ENCODE measurements around the gene UQCRC2. TPM values are rescaled to one million over a fixed set of nuclear protein-coding genes. Genes with fewer than 3 reads are reported as not detected.
"Not testable (repeated sequence)": the region's sequence is repeated elsewhere in the genome, so short reads cannot be mapped to it uniquely, and the experiment has no call there.

UQCRC2 gene
- total RNA-seq, 4 donors from 2014 or later, result 112 to 359 (median 321) TPM

DNA sequence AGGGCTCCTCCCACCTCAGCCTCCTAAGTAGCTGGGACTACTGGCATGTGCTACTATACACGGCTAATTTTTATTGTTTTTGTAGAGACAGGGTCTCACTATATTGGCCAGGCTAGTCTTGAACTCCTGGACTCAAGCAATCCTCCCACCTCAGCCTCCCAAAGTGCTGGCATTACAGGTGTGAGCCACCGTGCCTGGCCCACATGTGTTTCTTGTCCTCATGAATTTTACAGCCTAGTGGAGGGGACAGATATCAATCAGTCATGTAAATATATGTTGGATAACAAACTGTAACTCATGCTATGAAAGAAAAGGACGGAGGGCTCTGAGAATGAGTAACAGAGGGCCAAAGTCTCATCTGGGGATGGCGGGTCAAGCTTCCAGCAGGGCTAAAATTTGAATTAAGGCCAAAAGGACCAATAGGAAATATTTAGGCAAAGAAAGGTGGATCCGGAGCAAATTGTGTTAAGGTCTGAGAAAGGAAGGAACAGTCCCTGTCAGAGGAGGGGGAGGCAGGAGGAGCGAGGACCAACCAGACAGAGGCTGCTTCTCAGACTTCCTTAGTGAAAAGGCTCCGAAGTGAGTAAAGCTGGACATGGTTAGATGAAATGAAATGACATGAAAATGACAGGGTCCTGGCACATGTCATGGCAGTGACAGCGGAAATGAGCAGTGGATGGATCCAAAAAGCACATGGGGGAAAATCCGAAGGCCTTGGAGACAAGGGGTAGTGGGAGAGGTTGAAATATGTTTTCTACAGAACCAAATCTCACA lies 43.9 kb downstream of the UQCRC2 start:
- Histone ChIP-seq H3K27ac (no peak overlapping the region), H3K9me3 (no peaks in the 10 kb centered on the region), H3K4me3 (no peak overlapping the region), H3K4me1 (peaks cover 0 to 21% (median 8%) of the 10 kb centered on the region in 4 donors), H3K27me3 (no peaks in the 10 kb centered on the region), H3K36me3 (no peaks in the 10 kb centered on the region)
- intact Hi-C loops (cut with DNase I; ENCODE audit: low total_unique reads), result no loop called here
- no peak for DNase-seq
- in situ Hi-C loops (cut with MboI; ENCODE audit: low pct_ligation_motif_present in 1 of 4, low pct_unique_long_range_greater_than_20kb in 1 of 4, low sequenced_read_pairs in 3 of 4), result loop anchor here (5.0 to 25.0 kb wide), 8 partner anchors 75 to 298 kb away; partner anchors contain the start of gene POLR3E (in 2 of the 4)
- TF ChIP-seq POLR2AphosphoS5 (IDR thresholded peaks at IDR 0.05) (no peak), POLR2A (IDR thresholded peaks at IDR 0.05) (no peak), EP300 (IDR thresholded peaks at IDR 0.05; ENCODE audit: low read depth) (no peak)
- TF ChIP-seq, protein P1, sequence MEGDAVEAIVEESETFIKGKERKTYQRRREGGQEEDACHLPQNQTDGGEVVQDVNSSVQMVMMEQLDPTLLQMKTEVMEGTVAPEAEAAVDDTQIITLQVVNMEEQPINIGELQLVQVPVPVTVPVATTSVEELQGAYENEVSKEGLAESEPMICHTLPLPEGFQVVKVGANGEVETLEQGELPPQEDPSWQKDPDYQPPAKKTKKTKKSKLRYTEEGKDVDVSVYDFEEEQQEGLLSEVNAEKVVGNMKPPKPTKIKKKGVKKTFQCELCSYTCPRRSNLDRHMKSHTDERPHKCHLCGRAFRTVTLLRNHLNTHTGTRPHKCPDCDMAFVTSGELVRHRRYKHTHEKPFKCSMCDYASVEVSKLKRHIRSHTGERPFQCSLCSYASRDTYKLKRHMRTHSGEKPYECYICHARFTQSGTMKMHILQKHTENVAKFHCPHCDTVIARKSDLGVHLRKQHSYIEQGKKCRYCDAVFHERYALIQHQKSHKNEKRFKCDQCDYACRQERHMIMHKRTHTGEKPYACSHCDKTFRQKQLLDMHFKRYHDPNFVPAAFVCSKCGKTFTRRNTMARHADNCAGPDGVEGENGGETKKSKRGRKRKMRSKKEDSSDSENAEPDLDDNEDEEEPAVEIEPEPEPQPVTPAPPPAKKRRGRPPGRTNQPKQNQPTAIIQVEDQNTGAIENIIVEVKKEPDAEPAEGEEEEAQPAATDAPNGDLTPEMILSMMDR (IDR thresholded peaks at IDR 0.05), result no peak
- 82 to 90% methylated on average over 7 to 9 of the region's 9 CpGs for WGBS, 2 donors (ENCODE audit: low coverage in 1 of 2)

DNA sequence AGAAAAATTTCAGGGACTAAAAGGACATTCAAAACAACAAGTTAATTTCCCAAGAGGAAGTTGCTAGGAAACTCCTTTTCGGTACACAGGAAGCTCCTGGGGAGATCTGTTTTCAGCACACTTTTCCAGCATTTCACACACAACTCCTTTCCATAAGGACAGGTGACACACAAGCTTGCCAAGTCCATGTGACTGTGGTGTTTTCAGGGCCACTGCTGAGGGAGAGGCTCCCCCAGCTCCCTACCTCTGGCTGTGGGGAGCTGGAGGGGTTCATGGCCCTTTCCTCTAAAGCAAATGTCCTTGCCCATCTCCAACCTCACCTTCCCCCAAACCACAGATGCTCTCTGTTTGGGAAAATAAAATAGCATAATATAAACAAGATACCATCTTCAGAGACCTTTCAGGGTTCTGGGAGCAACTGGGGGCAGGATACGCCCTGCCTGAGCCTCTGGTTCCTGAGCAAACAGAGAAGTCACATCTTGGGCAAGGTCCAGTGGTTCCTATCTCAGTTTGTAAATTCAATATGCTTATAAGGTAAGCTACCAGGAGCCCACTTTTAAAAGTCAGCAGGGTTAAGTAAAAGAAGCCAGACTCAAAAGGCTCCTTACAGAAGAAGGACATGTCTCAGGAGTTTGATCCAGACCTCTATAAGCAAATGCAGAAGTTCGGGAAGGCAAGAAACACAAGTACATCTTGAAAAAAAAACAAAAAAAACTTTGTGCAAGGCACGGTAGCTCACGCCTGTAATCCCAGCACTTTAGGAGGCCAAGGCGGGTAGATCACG lies 44.7 kb downstream of the UQCRC2 start:
- 76 to 79% methylated on average over 6 to 7 of the region's 7 CpGs for WGBS, 2 donors (ENCODE audit: low coverage in 1 of 2)
- peaks cover 0 to 21% (median 8%) of the 10 kb centered on the region in 4 donors for H3K4me1 ChIP-seq
- no peaks in the 10 kb centered on the region for H3K27me3 ChIP-seq
- no peaks in the 10 kb centered on the region for H3K9me3 ChIP-seq
- intact Hi-C loops (cut with DNase I; ENCODE audit: low total_unique reads) (no loop called here), in situ Hi-C loops (cut with MboI; ENCODE audit: low pct_ligation_motif_present in 1 of 4, low pct_unique_long_range_greater_than_20kb in 1 of 4, low sequenced_read_pairs in 3 of 4) (loop anchor here (5.0 to 25.0 kb wide), 8 partner anchors 74 to 297 kb away; partner anchors contain the start of gene POLR3E (in 2 of the 4))
- H3K36me3 ChIP-seq, result no peaks in the 10 kb centered on the region
- no peak overlapping the region for H3K4me3 ChIP-seq
- TF ChIP-seq POLR2A (IDR thresholded peaks at IDR 0.05), result no peak
- TF ChIP-seq POLR2AphosphoS5 (IDR thresholded peaks at IDR 0.05), result no peak
- TF ChIP-seq EP300 (IDR thresholded peaks at IDR 0.05; ENCODE audit: low read depth), result no peak
- TF ChIP-seq, protein P1 (IDR thresholded peaks at IDR 0.05), result no peak
- DNase-seq, result no peak
- peak overlapping the region in 1 of 4 donors; percentile 35 for H3K27ac ChIP-seq

DNA sequence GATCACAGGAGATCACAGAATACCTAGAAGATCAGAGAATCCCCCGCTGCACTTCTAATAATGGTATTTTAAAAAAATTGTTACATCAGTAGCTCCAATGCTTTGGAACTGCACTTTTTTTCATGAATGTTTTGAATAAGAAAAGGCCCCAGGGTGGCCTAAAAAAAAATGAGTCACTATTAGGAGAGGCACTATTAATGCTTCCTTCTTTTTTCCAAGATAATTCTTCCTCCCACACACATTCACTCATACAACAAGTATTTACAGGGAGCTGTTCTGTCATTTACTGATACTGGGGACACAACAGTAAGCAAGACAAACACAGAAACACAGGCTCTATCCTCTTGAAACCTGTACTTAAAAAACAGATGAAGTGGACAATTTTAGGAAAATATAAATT lies 48.4 kb downstream of the UQCRC2 start:
- intact Hi-C loops (cut with DNase I; ENCODE audit: low total_unique reads) (loop anchor here (5.0 kb wide), 2 partner anchors 76 to 186 kb away; no protein-coding TSS in a partner anchor), in situ Hi-C loops (cut with MboI; ENCODE audit: low pct_ligation_motif_present in 1 of 4, low pct_unique_long_range_greater_than_20kb in 1 of 4, low sequenced_read_pairs in 3 of 4) (loop anchor here in 3 of 4 donors (5.0 to 25.0 kb wide), 3 partner anchors 63 to 286 kb away; partner anchors contain the start of gene POLR3E (in 1 of the 3))
- Histone ChIP-seq H3K27me3 (no peaks in the 10 kb centered on the region), H3K4me3 (no peak overlapping the region), H3K4me1 (peaks cover 0 to 21% (median 8%) of the 10 kb centered on the region in 4 donors), H3K9me3 (no peaks in the 10 kb centered on the region), H3K36me3 (no peaks in the 10 kb centered on the region), H3K27ac (no peak overlapping the region)
- 77 to 80% methylated on average over 1 of the region's 1 CpG for WGBS, 2 donors (ENCODE audit: low coverage in 1 of 2)
- TF ChIP-seq EP300 (IDR thresholded peaks at IDR 0.05; ENCODE audit: low read depth), result no peak
- TF ChIP-seq POLR2A (IDR thresholded peaks at IDR 0.05), result no peak
- TF ChIP-seq, protein P1 (IDR thresholded peaks at IDR 0.05), result no peak
- DNase-seq, result no peak

DNA sequence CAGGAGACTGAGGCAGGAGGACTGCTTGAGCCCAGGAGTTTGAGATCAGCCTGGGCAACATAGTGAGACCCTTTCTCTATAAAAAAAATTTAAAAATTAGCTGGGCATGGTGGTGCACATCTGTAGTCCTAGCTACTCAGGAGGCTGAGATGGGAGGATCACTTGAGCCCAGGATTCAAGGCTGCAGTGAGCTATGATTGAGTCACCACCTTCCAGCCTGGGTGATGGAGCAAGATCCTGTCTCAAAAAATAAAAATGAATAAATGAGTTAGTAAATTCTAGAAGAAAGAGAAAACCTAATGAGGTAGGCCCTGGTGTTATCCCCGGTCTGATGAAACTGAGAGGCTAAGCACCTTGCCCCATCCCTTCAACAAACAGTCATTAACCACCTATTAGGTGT lies 48.9 kb downstream of the UQCRC2 start:
- not testable (repeated sequence) for H3K4me3 ChIP-seq, H3K27me3 ChIP-seq, H3K36me3 ChIP-seq, H3K27ac ChIP-seq, H3K9me3 ChIP-seq, DNase-seq
- intact Hi-C loops (cut with DNase I; ENCODE audit: low total_unique reads), result loop anchor here (5.0 kb wide), 2 partner anchors 75 to 185 kb away; no protein-coding TSS in a partner anchor
- peaks cover 0 to 24% (median 10%) of the 10 kb centered on the region in 4 donors for H3K4me1 ChIP-seq
- WGBS, 2 donors (ENCODE audit: low coverage in 1 of 2), result 91% methylated on average over 1 of the region's 1 CpG; no CpG with 5 or more reads in 1 of the 2 donors
- in situ Hi-C loops (cut with MboI; ENCODE audit: low pct_ligation_motif_present in 1 of 4, low pct_unique_long_range_greater_than_20kb in 1 of 4, low sequenced_read_pairs in 3 of 4), result loop anchor here in 3 of 4 donors (5.0 to 25.0 kb wide), 3 partner anchors 63 to 285 kb away; partner anchors contain the start of gene POLR3E (in 1 of the 3)

All from transverse colon (tissue), 4 donors.